A549 (cell line): ENCODE measurements around the gene SBF2. TPM values are rescaled to one million over a fixed set of nuclear protein-coding genes. Genes with fewer than 3 reads are reported as not detected.

Experiments used
- ATAC-seq, 2 experiments: fragments of 200-7000 bp in 1 of 2; fragments of >200 bp in 1 of 2; cut with Nextera tagmentation in 1 of 2; cut with Tn5 transposase in 1 of 2; 3 replicates each; pipeline versions ENCODE4 v1.8.0 to v1.9.1; 2018 to 2020; ENCODE audit warnings: mild to moderate bottlenecking in 1 of 2, moderate library complexity in 1 of 2
- CTCF ChIA-PET: fragments of 300-600 bp; sonication (Branson Sonifier 250); formaldehyde crosslinking; extraction: SDS; loops from one replicate; lab custom pipeline; 2021; ENCODE audit warnings: antibody characterized with exemption, inconsistent platforms; lab: Yijun Ruan, JAX
- POLR2A ChIA-PET: fragments of 350-600 bp; formaldehyde crosslinking; extraction: SDS; loops from one replicate; lab custom pipeline; 2021; ENCODE audit warnings: antibody characterized with exemption, inconsistent platforms; lab: Yijun Ruan, JAX
- DNase-seq, 2 experiments: peaks; one replicate each; pipeline versions ENCODE4 v3.0.0 to v3.0.0-alpha.2; 2011 to 2016; ENCODE audit warnings: low read depth in 1 of 2, low spot score in 1 of 2
- FAIRE-seq: peaks from 2 replicates; lab custom pipeline; 2011; peaks lifted over from hg19 to GRCh38; lab: Jason Lieb, UNC
- H3K27ac ChIP-seq, 2 experiments: fragments of >200 bp; sonication (Bioruptor Twin); formaldehyde crosslinking; 3 replicates each; pipeline ENCODE4 v1.5.1; 2016 to 2017
- H3K4me1 ChIP-seq: fragments of >200 bp; sonication (Bioruptor Twin); formaldehyde crosslinking; 3 replicates; pipeline ENCODE4 v1.6.1; 2016
- H3K4me2 ChIP-seq: fragments of >200 bp; sonication (Bioruptor Twin); formaldehyde crosslinking; 3 replicates; pipeline ENCODE4 v1.6.1; 2016
- H3K4me3 ChIP-seq: fragments of >200 bp; sonication (Bioruptor Twin); formaldehyde crosslinking; 3 replicates; pipeline ENCODE4 v1.5.1; 2016
- H3K9me3 ChIP-seq: fragments of >200 bp; sonication (Bioruptor Twin); formaldehyde crosslinking; 3 replicates; pipeline ENCODE4 v1.6.1; 2016
- CBX2 ChIP-seq: fragments of 200-600 bp; sonication (generic); IDR thresholded peaks from 2 replicates; pipeline ENCODE4 v1.6.1; 2016; ENCODE audit warnings: low read depth, mild to moderate bottlenecking, borderline replicate concordance
- CBX8 ChIP-seq: fragments of 200-600 bp; sonication (generic); IDR thresholded peaks from 2 replicates; pipeline ENCODE4 v1.6.1; 2016
- CHD2 ChIP-seq: fragments of 150-350 bp; IDR thresholded peaks from 2 replicates; pipeline ENCODE4 v1.6.1; 2014; ENCODE audit warnings: low read length; ENCODE audit not compliant: partially characterized antibody
- EHF ChIP-seq: fragments of 250-450 bp; sonication (Bioruptor Pico); IDR thresholded peaks from 2 replicates; pipeline ENCODE4 v1.5.0; 2020; ENCODE audit warnings: mild to moderate bottlenecking
- EHMT2 ChIP-seq: fragments of 200-600 bp; sonication (generic); IDR thresholded peaks from 2 replicates; pipeline ENCODE4 v1.6.1; 2016; ENCODE audit warnings: antibody characterized with exemption, low read depth, mild to moderate bottlenecking, moderate library complexity
- FOSB ChIP-seq: fragments of 250-450 bp; sonication (Bioruptor Pico); IDR thresholded peaks from 2 replicates; pipeline ENCODE4 v1.5.0; 2020; ENCODE audit warnings: mild to moderate bottlenecking, moderate library complexity
- FOSL2 ChIP-seq, 2 experiments: fragments of 450-650 bp in 1 of 2; fragments of >200 bp in 1 of 2; sonication (Bioruptor Twin) in 1 of 2; formaldehyde crosslinking; IDR thresholded peaks; 2 replicates each; pipeline versions ENCODE4 v1.5.0 to v1.6.1; 2016 to 2020; ENCODE audit warnings: mild to moderate bottlenecking in 1 of 2, moderate library complexity in 1 of 2
- FOXS1 ChIP-seq: fragments of 250-450 bp; sonication (Bioruptor Pico); IDR thresholded peaks from 2 replicates; pipeline ENCODE4 v1.5.0; 2020; ENCODE audit warnings: mild to moderate bottlenecking, moderate library complexity
- GATA3 ChIP-seq: IDR thresholded peaks from 2 replicates; pipeline ENCODE4 v1.6.1; 2012; ENCODE audit warnings: borderline replicate concordance
- HOXA7 ChIP-seq: fragments of 250-450 bp; sonication (Bioruptor Pico); IDR thresholded peaks from 2 replicates; pipeline ENCODE4 v1.5.0; 2020; ENCODE audit warnings: mild to moderate bottlenecking, moderate library complexity
- HOXB13 ChIP-seq: fragments of 250-450 bp; sonication (Bioruptor Pico); IDR thresholded peaks from 2 replicates; pipeline ENCODE4 v1.5.0; 2020; ENCODE audit warnings: low read depth, mild to moderate bottlenecking, moderate library complexity
- JUN ChIP-seq, 2 experiments: fragments of >200 bp; sonication (Bioruptor Twin); formaldehyde crosslinking; IDR thresholded peaks; 2 replicates in 1 of 2; 3 replicates in 1 of 2; pipeline ENCODE4 v1.6.1; 2016 to 2017
- KDM1A ChIP-seq: fragments of 200-600 bp; sonication (generic); IDR thresholded peaks from 2 replicates; pipeline ENCODE4 v1.6.1; 2016; ENCODE audit warnings: low read depth, mild to moderate bottlenecking
- MAFK ChIP-seq: fragments of 450-650 bp; IDR thresholded peaks from 2 replicates; pipeline ENCODE4 v1.6.1; 2014; ENCODE audit not compliant: partially characterized antibody
- MAZ ChIP-seq: fragments of 150-350 bp; IDR thresholded peaks from 2 replicates; pipeline ENCODE4 v1.6.1; 2014; ENCODE audit warnings: antibody characterized with exemption, low read depth, low read length, borderline replicate concordance
- NFE2L2 ChIP-seq: fragments of 150-350 bp; conservative IDR thresholded peaks from 2 replicates; pipeline ENCODE4 v1.6.1; 2014; ENCODE audit warnings: low read length
- NR3C1 ChIP-seq: fragments of >200 bp; sonication (Bioruptor Twin); formaldehyde crosslinking; IDR thresholded peaks from 3 replicates; pipeline ENCODE4 v1.6.1; 2017
- POLR2A ChIP-seq: IDR thresholded peaks from 2 replicates; pipeline ENCODE4 v1.6.1; 2012; ENCODE audit warnings: mild to moderate bottlenecking, low read length
- POLR2AphosphoS2 ChIP-seq: conservative IDR thresholded peaks from 2 replicates; pipeline ENCODE4 v1.6.1; 2012; ENCODE audit warnings: low read length, improper control_type of control experiment, inconsistent platforms
- RAD21 ChIP-seq, 2 experiments: fragments of >200 bp in 1 of 2; sonication (Bioruptor Twin) in 1 of 2; formaldehyde crosslinking in 1 of 2; IDR thresholded peaks in 1 of 2; conservative IDR thresholded peaks in 1 of 2; 2 replicates in 1 of 2; 3 replicates in 1 of 2; pipeline ENCODE4 v1.6.1; 2012 to 2018; ENCODE audit warnings: inconsistent platforms in 1 of 2
- SMC3 ChIP-seq: fragments of >200 bp; sonication (Bioruptor Twin); formaldehyde crosslinking; IDR thresholded peaks from 3 replicates; pipeline ENCODE4 v1.6.1; 2018; ENCODE audit warnings: inconsistent platforms
- TFCP2L1 ChIP-seq: fragments of 250-450 bp; sonication (Bioruptor Pico); IDR thresholded peaks from 2 replicates; pipeline ENCODE4 v1.5.0; 2021; ENCODE audit warnings: mild to moderate bottlenecking
- TP53 ChIP-seq: fragments of 250-450 bp; sonication (Bioruptor Pico); IDR thresholded peaks from 2 replicates; pipeline ENCODE4 v1.5.0; 2021; ENCODE audit warnings: mild to moderate bottlenecking, moderate library complexity
- ZC3H11A ChIP-seq: fragments of 450-650 bp; IDR thresholded peaks from 2 replicates; pipeline ENCODE4 v1.6.1; 2014; ENCODE audit warnings: antibody characterized with exemption, mild to moderate bottlenecking
- ZSCAN20 ChIP-seq: fragments of 250-450 bp; sonication (Bioruptor Pico); IDR thresholded peaks from 2 replicates; pipeline ENCODE4 v1.8.0; 2022; ENCODE audit warnings: mild to moderate bottlenecking, moderate library complexity
- WGBS: methylation state at CpG from one replicate; pipeline ENCODE4 v1.1.6; 2017; ENCODE audit errors: missing lambda C conversion rate; 5-methylcytosine and 5-hydroxymethylcytosine counted together
- polyA plus RNA-seq, 4 experiments: library from polyadenylated mRNA; depleted of rRNA in 3 of 4; stranded (reverse); fragments of >200 nt; fragmentation: RNase III in 1 of 4; extraction: RNeasy Plus Mini Kit Qiagen cat#74134 plus additional on column Dnase treatment in 1 of 4; gene quantifications; 2 replicates in 3 of 4; 3 replicates in 1 of 4; pipeline ENCODE4 v1.2.3, GENCODE V29; 2011 to 2017
- TF ChIP-seq, protein P1 (sequence below): IDR thresholded peaks from 2 replicates; pipeline ENCODE4 v1.6.1; 2012
- TF ChIP-seq, protein P2 (sequence below): fragments of >200 bp; sonication (Bioruptor Twin); formaldehyde crosslinking; IDR thresholded peaks from 2 replicates; pipeline ENCODE4 v1.6.1; 2016
- TF ChIP-seq, protein P3 (sequence below): fragments of >200 bp; sonication (Bioruptor Twin); formaldehyde crosslinking; IDR thresholded peaks from 3 replicates; pipeline ENCODE4 v1.5.1; 2016
- TF ChIP-seq, protein P4 (sequence below): fragments of 200-600 bp; sonication (generic); IDR thresholded peaks from 2 replicates; pipeline ENCODE4 v1.6.1; 2016; ENCODE audit warnings: antibody characterized with exemption, mild to moderate bottlenecking, moderate library complexity
- TF ChIP-seq, protein P5 (sequence below): IDR thresholded peaks from 2 replicates; pipeline ENCODE4 v1.6.1; 2012; ENCODE audit warnings: low read depth, borderline replicate concordance

The SBF2 gene
- polyA plus RNA-seq, 2 of the 4 experiments (the other 2 are of a cell fraction): 11.1 to 49.6 TPM

DNA sequence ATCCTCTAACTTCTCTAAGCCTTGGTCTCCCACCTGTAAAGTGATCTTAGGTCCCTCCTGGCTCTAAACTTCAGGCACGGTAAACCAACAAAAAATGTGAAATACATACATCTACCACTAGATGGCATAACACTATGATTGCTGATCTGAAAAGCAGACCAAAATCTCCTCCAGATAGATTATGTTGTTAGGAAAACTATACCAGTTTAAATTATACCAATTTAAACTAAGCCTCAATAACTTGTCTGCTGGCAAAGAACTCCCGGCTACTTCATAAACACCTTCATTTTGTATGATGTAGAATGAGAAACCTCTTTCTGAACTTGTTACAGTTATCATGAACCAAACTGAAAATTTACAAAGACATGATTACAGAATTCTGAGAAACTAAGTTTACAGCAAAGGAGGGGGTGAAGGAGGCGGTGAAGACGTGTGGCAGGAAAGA, 85.9 kb downstream of the SBF2 start:
- 0 out of 3 replicates have a peak, but pooled peaks cover 5% of the 10 kb centered on the region for H3K4me1 ChIP-seq
- no peak overlapping the region for H3K27ac ChIP-seq
- peaks cover 20% of the 10 kb centered on the region; the same call in 2 of the 3 replicates for H3K9me3 ChIP-seq
- peak; percentile 54 to 58 for DNase-seq
- CTCF ChIA-PET: interaction anchor here (0.5 to 7.1 kb wide), 29 partner anchors 9 to 450 kb away, joined by 3 to 65 read pairs (median 4); partner anchors contain the start of gene ADM
- TF ChIP-seq MAZ (no peak), POLR2A (no peak), TP53 (CRISPR knock-in tag) (no peak), RAD21 (conservative IDR thresholded peaks at IDR 0.05 in 1 of 2, IDR thresholded peaks at IDR 0.05 in 1 of 2) (peak; percentile 63 to 69), KDM1A (no peak), EHMT2 (no peak), HOXB13 (CRISPR knock-in tag) (no peak), JUN (IDR thresholded peaks at IDR 0.05) (no peak), CBX2 (no peak), ZSCAN20 (CRISPR knock-in tag) (no peak), MAFK (no peak), GATA3 (no peak), NFE2L2 (no peak), EHF (CRISPR knock-in tag) (no peak), SMC3 (peak; percentile 76), NR3C1 (no peak), CBX8 (no peak)
- TF ChIP-seq, protein P1, sequence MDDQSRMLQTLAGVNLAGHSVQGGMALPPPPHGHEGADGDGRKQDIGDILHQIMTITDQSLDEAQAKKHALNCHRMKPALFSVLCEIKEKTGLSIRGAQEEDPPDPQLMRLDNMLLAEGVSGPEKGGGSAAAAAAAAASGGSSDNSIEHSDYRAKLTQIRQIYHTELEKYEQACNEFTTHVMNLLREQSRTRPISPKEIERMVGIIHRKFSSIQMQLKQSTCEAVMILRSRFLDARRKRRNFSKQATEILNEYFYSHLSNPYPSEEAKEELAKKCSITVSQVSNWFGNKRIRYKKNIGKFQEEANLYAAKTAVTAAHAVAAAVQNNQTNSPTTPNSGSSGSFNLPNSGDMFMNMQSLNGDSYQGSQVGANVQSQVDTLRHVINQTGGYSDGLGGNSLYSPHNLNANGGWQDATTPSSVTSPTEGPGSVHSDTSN: no peak
- TF ChIP-seq, protein P2, sequence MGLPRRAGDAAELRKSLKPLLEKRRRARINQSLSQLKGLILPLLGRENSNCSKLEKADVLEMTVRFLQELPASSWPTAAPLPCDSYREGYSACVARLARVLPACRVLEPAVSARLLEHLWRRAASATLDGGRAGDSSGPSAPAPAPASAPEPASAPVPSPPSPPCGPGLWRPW: no peak
- TF ChIP-seq, protein P3, sequence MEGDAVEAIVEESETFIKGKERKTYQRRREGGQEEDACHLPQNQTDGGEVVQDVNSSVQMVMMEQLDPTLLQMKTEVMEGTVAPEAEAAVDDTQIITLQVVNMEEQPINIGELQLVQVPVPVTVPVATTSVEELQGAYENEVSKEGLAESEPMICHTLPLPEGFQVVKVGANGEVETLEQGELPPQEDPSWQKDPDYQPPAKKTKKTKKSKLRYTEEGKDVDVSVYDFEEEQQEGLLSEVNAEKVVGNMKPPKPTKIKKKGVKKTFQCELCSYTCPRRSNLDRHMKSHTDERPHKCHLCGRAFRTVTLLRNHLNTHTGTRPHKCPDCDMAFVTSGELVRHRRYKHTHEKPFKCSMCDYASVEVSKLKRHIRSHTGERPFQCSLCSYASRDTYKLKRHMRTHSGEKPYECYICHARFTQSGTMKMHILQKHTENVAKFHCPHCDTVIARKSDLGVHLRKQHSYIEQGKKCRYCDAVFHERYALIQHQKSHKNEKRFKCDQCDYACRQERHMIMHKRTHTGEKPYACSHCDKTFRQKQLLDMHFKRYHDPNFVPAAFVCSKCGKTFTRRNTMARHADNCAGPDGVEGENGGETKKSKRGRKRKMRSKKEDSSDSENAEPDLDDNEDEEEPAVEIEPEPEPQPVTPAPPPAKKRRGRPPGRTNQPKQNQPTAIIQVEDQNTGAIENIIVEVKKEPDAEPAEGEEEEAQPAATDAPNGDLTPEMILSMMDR: peak; percentile 80
- TF ChIP-seq, protein P4, sequence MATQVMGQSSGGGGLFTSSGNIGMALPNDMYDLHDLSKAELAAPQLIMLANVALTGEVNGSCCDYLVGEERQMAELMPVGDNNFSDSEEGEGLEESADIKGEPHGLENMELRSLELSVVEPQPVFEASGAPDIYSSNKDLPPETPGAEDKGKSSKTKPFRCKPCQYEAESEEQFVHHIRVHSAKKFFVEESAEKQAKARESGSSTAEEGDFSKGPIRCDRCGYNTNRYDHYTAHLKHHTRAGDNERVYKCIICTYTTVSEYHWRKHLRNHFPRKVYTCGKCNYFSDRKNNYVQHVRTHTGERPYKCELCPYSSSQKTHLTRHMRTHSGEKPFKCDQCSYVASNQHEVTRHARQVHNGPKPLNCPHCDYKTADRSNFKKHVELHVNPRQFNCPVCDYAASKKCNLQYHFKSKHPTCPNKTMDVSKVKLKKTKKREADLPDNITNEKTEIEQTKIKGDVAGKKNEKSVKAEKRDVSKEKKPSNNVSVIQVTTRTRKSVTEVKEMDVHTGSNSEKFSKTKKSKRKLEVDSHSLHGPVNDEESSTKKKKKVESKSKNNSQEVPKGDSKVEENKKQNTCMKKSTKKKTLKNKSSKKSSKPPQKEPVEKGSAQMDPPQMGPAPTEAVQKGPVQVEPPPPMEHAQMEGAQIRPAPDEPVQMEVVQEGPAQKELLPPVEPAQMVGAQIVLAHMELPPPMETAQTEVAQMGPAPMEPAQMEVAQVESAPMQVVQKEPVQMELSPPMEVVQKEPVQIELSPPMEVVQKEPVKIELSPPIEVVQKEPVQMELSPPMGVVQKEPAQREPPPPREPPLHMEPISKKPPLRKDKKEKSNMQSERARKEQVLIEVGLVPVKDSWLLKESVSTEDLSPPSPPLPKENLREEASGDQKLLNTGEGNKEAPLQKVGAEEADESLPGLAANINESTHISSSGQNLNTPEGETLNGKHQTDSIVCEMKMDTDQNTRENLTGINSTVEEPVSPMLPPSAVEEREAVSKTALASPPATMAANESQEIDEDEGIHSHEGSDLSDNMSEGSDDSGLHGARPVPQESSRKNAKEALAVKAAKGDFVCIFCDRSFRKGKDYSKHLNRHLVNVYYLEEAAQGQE: no peak
- FAIRE-seq: peak; percentile 90
- H3K4me2 ChIP-seq: peak overlapping the region; percentile 9; the same call in 1 of the 3 replicates
- H3K4me3 ChIP-seq: no peak overlapping the region
- POLR2A ChIA-PET: interaction anchor here (1.2 to 1.4 kb wide), 3 partner anchors 96 to 100 kb away, joined by 3 to 5 read pairs (median 4); partner anchors contain the start of gene ADM
- 4% methylated on average over 4 of the region's 4 CpGs for WGBS
- peak; percentile 76 to 87; a peak in 5 of 6 replicates for ATAC-seq

DNA sequence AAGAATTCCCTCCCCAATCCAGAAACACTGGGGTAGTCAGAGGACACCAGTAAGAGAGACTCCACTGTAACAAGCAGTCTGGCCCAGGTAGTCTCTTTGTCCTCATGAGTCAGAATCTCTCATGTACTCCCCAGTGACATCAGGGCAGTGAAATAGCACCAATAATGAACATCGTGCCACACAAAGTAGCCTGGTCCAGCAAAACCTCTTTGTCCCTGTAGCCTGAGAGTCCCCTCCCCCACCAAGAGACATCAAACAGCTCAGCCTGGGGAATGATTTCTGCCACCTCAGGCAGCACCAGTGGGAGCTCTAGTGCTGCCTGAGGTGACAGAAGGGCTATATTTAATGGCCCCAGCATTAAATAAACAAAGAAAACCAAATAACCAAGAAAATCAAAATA, 88.1 kb downstream of the SBF2 start:
- no peak overlapping the region for H3K4me2 ChIP-seq
- WGBS: 88% methylated on average over 1 of the region's 1 CpG
- TF ChIP-seq MAZ: no peak
- TF ChIP-seq ZC3H11A: no peak
- TF ChIP-seq POLR2AphosphoS2: no peak
- no peak for TF ChIP-seq RAD21 (conservative IDR thresholded peaks at IDR 0.05 in 1 of 2, IDR thresholded peaks at IDR 0.05 in 1 of 2)
- TF ChIP-seq HOXA7: no peak
- no peak for TF ChIP-seq TFCP2L1
- TF ChIP-seq FOSL2 (IDR thresholded peaks at IDR 0.05): no peak
- no peak for TF ChIP-seq FOSL2 (CRISPR knock-in tag; IDR thresholded peaks at IDR 0.05)
- TF ChIP-seq POLR2A: no peak
- no peak for TF ChIP-seq CHD2
- TF ChIP-seq FOSB (CRISPR knock-in tag): no peak
- no peak for TF ChIP-seq FOXS1 (CRISPR knock-in tag)
- TF ChIP-seq, protein P5, sequence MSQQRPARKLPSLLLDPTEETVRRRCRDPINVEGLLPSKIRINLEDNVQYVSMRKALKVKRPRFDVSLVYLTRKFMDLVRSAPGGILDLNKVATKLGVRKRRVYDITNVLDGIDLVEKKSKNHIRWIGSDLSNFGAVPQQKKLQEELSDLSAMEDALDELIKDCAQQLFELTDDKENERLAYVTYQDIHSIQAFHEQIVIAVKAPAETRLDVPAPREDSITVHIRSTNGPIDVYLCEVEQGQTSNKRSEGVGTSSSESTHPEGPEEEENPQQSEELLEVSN: no peak
- TF ChIP-seq, all 56 proteins: peak for 0
- ChIA-PET POLR2A (no interaction called here), CTCF (interaction anchor here (1.1 to 4.9 kb wide), 2 partner anchors 102 to 233 kb away, joined by 3 to 30 read pairs; no protein-coding TSS in a partner anchor)
- ATAC-seq (no peak), DNase-seq (no peak), FAIRE-seq (no peak)
- Histone ChIP-seq H3K9me3 (peaks cover 26% of the 10 kb centered on the region; the same call in 2 of the 3 replicates), H3K4me3 (no peak overlapping the region), H3K4me1 (0 out of 3 replicates have a peak, but pooled peaks cover 5% of the 10 kb centered on the region), H3K27ac (no peak overlapping the region)
